Measurements from ENCODE around the gene SLIT3.

DNA sequence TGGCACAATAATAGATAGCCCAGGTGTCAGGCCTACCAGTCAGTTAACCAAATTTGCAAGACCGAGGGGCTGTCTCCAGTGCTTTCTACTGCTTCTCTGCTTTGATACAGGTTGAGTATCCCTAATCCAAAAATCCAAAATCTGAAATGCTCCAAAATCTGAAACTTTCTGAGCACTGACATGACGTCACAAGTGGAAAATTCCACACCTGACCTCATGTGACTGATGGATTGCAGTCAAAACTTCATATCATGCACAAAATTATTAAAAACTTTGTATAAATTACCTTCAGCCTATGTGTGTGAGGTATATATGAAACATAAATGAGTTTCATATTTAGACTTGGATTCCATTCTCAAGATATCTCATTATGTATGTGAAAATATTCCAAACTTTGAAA lies 508.3 kb downstream of the SLIT3 start:
- TF ChIP-seq EZH2phosphoT487 (IDR thresholded peaks at IDR 0.05; ENCODE audit: low read depth): no peak
- TF ChIP-seq, protein P1, sequence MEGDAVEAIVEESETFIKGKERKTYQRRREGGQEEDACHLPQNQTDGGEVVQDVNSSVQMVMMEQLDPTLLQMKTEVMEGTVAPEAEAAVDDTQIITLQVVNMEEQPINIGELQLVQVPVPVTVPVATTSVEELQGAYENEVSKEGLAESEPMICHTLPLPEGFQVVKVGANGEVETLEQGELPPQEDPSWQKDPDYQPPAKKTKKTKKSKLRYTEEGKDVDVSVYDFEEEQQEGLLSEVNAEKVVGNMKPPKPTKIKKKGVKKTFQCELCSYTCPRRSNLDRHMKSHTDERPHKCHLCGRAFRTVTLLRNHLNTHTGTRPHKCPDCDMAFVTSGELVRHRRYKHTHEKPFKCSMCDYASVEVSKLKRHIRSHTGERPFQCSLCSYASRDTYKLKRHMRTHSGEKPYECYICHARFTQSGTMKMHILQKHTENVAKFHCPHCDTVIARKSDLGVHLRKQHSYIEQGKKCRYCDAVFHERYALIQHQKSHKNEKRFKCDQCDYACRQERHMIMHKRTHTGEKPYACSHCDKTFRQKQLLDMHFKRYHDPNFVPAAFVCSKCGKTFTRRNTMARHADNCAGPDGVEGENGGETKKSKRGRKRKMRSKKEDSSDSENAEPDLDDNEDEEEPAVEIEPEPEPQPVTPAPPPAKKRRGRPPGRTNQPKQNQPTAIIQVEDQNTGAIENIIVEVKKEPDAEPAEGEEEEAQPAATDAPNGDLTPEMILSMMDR (IDR thresholded peaks at IDR 0.05; ENCODE audit: low read depth, low read length): no peak
